Embryonic facial prominence (tissue), 1 donor: ENCODE measurements around the gene CCDC74A.
"Not testable (repeated sequence)": the region's sequence is repeated elsewhere in the genome, so short reads cannot be mapped to it uniquely, and the experiment has no call there.

ENCODE experiments used
- DNase-seq: peaks from one replicate; pipeline ENCODE4 v3.0.0-alpha.2; 2016; ENCODE audit errors: extremely low spot score

Gene CCDC74A

DNA sequence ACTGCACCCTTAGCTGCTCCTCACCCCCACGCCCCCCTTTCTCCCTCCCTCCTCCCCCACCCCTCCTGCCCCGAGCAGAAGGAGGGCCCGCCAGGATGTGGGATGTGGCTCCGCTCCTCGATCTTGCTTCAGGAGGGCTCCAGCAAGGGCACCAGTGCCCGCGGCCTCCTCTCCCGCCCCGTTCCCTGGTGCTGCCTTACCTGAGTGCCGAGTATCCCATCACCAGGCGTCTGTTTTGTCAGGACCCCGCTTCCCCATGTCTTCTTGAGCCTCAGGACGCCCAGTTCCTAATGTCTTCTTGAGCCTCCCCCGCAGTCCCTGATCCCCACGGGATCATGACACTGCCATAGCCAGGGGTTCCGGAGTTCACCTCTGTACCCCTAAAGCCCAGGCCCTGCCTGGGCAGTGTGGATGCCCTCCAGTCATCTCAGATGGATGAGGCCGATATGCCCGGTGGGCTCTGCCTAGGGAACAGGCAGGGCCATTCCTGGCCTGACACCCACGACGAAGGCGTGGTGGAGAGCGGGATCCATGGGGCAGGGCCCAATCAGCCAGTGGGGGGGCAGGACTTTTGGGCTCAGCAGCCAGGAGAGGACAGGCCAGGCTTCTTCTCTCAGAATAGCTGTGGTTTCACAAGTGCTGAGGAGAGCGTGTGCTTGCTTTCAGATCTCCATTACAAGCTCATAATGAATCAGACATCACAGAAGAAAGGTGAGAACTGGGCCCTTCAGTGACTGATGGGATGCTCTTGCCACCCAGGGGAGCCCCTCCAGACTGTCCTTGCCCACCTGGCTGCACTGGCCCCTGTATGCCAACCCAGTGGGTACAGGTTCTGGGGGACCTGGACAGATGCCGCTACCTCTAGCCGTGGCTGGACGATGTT lies 1.5 kb downstream of the CCDC74A start:
- not testable (repeated sequence) for DNase-seq

DNA sequence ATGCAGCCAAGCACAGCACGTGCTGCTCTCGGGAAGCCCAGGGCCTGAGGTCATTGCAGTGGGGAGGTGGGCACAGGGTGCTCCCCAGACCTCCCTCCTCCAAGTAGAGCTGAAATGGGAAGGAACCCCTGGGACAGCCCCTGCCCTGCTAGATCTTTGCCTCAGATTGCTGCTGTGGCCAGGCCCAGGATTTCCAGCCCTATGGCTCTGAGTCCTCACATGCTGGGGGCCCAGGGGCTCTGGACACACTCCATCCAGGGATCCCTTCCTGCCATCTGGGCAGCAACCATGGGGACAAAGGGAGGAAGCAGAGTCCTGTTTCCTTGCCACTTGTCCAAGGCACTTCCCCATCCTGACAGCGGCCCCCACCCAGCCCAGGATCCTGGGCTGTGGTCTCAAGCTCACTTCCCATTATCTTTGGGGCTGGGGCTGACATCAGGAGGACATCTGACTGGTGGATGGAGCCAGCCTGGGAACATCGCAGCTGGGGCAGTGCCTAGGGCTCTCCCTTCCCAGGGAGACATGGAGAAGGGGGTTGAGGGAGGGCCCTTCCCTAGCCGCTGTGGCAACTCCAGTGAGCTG lies 2.3 kb downstream of the CCDC74A start:
- DNase-seq: not testable (repeated sequence)

DNA sequence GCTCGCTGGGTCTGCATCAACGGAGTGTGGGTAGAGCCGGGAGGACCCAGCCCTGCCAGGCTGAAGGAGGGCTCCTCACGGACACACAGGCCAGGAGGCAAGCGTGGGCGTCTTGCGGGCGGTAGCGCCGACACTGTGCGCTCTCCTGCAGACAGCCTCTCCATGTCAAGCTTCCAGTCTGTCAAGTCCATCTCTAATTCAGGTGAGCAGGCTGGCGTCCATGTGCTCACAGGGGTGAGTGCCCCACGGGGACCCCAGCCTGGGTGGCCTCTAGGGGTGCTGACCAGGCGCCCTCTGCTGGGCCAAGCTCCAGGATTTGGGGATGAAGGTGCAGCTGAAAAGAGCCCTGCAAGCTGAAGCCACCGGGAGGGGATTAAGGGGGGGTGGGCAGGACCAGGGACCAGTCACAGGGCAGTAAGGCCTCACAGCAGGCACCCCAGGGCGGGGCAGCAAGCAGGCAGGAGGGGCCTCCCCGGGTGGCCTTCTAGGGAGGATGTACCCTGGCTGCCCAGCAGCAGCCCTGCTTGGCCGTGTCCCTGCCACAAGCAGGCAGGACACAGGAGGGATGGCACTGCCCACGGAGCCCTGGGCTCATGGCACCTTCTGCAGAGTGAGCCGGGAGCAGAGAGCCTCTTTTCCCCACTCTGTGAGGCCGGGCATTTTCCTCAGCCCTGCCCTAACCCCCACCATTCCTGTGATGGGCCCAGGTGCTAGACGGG lies 3.1 kb downstream of the CCDC74A start:
- not testable (repeated sequence) for DNase-seq

DNA sequence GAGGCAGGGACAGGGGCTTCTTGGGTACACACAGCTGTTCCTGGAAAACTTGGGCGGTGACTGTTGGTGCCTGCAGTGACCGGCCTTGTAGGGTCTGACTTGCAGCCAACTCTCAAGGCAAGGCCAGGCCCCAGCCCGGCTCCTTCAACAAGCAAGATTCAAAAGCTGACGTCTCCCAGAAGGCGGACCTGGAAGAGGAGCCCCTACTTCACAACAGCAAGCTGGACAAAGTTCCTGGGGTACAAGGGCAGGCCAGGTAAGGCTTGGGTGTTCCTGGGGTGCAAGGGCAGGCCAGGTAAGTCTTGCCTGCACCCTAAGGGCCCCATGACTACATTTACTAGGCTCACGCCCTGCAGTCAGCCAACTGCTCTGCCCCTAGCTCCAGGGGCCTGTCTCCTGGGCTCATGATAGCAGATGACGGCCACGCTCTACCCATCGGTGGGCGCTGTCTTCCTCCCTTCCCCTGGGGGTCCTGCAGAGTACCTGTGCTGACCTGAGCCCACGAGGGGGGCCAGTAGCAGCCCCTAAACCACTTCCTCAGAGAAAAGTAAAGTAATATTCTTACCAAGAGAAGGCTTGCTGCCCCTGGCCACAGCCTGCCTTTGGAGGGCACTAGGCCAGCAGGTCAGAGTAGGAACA lies 4.0 kb downstream of the CCDC74A start:
- not testable (repeated sequence) for DNase-seq

DNA sequence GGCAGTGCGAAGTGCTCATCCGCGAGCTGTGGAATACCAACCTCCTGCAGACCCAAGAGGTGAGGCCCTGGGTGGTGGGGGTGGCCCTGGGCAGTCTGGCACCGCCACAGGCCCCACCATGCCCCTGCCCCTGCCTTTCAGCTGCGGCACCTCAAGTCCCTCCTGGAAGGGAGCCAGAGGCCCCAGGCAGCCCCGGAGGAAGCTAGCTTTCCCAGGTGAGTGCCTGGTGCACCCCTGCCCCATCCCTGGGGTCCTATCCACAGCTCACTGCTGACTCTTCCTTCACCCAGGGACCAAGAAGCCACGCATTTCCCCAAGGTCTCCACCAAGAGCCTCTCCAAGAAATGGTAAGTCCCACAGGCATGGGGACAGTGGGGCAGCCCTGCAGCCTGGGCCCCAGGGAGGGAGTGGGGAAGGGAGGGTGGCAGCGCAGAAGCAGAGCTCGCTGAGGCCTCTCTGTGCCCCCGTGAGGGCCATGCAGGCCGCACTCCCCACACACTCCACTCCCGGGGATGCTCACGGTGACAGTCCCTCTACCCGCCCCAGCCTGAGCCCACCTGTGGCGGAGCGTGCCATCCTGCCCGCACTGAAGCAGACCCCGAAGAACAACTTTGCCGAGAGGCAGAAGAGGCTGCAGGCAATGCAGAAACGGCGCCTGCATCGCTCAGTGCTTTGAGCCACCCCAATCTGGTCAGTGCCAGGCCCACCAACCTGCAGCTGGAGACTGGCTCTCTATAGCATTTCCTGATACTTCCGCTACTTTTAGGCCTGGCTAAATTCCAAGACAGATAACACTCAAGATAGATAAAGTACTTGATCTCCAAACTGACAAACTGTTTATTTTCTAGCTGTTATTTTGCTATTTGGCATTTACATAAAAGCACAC lies 5.3 kb downstream of the CCDC74A start:
- not testable (repeated sequence) for DNase-seq

DNA sequence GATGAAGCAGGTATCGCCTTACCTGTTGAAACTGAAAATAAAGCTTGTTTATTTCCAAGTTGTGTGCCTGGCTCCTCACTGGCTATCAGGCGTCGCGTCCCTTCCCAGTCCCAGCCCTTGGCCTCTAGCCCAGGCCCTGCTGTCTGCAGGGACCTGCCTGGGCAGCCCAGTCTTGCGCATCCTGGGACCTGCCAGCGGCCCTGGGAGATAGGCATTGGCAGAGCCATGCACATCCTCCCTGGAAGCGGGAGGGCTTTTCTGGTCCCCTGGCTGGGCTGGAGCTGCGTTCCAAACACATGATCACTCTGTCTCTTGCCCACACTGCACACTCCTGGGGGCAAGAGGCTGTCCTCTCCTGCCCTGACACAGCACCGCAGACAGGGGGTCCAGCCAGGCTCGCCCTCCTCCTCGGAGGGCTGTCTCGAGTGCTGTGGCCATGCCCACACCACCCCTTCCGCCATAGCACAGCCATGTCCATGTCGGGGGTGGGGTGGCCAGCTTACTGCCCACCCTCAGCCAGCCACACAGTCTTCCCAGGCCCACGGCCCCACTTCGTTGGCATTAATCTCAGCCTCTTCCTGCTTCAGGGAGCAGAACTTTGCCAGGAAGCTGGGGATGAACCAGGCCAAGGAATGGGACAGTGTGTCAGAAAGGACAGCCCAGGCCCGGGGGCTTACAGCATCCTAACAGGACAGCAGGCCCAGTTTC lies 6.1 kb downstream of the CCDC74A start:
- not testable (repeated sequence) for DNase-seq

DNA sequence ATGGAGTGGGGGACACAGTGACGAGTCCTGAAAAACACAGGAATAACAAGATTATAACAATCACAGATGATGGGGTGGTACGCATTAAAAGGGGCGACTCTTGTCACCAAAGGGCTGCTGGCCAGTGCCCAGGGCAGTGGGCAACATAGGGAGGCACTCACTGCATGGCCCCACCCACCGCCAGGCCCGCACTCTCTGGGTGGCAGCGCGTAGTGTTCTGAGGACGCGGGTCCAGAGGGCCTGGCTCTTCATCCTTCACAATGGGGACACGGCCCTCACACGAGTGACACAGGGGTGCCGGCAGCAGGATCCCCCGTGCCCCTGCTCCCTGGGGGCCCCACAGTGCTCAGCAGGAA lies 6.6 kb downstream of the CCDC74A start:
- DNase-seq: not testable (repeated sequence)

DNA sequence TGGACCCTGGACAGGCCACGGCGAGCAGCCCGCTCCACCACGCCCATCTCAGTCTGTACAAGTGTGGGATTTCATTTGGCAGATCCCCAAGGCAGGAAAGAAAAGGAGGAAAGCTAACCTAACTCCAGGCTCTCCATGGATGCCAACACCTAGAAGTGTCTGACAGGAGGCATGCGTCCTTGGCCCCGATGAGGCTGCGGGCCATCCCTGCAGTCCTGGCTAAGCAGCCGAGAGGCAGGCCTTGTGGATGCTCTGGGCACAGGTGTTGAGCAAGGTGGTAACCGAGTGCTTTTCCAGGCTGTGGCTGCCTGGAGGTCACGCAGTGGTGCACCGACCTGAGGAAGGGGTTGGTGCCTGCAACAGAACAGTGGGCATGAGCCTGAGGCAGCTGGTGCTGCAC lies 7.3 kb downstream of the CCDC74A start:
- not testable (repeated sequence) for DNase-seq

DNA sequence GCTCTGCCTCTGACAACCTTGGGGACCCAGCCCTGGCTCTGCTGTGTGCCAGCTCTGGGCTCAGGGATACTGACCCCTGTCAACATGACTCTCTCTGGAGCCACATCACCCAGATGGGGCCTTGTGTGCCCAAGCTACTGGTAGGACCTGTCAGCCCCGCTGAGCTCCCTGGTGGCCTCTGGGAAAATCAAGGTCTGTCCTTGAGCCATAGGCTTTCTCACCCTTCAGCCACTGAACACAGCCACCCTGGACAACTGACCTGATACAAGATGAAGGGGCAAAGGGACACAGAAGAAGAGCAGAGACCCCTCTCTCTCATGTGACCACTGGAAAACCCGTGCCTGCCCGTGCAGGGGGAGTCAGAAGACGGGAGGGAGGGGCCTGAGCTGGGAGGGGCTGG lies 7.8 kb downstream of the CCDC74A start:
- no peak for DNase-seq

DNA sequence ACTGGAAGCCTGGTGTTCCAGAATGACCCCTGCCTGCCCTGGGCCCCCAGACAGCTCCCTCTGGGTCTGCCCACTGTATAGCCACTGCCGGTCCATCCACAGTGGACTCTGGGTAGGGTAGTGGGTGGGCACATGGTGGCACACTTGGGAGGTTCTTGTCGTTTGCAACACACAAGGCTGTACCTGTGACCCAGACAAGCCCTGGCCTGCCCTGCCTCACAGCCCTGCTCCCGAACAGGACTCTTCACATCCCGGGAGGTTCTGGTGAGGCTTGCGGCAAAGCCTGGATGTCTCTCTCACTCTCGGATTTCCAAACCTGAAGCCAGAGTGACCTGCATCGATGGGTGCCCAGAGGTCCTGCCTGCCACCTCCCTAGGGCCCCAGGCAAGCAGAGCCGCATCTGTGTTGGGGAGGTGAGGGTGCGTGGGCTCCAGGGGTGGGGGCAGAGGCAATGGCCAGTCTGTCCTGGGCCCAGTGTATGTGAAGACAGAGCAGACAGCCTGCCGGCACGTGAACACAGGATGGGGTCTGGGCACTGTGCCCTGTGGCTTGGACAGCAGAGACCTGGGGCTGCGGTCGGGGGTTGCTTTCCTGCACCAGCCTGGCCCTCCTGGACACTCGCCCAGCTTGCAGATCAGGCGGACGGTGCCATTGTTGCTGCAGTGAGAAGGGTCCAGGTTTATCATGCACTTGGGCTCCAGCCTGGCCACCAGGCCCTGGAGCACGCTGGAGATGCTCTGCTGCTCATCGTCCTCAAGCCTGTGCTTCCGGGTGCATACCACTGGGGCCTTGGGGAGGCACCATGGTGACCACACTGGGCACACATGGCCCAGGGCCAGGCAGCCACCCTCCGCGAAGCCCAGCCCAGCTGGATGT lies 8.5 kb downstream of the CCDC74A start:
- not testable (repeated sequence) for DNase-seq

DNA sequence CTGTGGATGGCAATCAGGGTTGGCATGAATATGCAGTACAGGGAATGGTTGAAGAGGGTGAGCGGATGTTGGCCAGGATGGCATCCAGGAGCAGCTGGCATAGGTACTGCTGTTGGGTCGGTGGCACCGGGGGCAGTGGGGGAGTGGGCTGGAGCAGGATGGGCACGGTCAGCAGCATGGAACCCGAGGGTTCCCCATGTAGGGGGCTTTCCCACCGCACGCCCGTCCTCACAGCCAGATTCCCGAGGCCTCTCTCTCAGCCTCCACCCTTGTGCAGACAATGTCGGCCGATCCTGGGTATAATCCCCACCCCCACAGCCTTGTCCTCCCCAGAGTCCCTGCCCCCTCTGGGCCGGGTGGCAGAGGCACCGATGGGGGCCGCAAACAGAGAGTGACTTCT lies 9.2 kb downstream of the CCDC74A start:
- DNase-seq: not testable (repeated sequence)

DNA sequence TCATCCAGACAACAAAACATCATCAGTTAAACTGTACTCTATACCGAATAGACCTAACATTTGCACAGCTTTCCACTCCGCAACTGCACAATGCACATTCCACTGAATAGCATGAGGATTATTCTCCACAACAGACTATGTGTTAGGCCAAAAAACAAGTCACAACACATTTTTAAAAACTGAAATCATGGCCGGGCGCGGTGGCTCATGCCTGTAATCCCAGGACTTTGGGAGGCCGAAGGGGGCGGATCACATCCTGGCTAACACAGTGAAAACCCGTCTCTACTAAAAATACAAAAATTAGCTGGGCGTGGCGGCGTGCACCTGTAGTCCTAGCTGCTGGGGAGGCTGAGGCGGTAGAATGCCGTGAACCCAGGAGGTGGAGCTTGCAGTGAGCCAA lies 11.2 kb downstream of the CCDC74A start:
- DNase-seq: not testable (repeated sequence)

DNA sequence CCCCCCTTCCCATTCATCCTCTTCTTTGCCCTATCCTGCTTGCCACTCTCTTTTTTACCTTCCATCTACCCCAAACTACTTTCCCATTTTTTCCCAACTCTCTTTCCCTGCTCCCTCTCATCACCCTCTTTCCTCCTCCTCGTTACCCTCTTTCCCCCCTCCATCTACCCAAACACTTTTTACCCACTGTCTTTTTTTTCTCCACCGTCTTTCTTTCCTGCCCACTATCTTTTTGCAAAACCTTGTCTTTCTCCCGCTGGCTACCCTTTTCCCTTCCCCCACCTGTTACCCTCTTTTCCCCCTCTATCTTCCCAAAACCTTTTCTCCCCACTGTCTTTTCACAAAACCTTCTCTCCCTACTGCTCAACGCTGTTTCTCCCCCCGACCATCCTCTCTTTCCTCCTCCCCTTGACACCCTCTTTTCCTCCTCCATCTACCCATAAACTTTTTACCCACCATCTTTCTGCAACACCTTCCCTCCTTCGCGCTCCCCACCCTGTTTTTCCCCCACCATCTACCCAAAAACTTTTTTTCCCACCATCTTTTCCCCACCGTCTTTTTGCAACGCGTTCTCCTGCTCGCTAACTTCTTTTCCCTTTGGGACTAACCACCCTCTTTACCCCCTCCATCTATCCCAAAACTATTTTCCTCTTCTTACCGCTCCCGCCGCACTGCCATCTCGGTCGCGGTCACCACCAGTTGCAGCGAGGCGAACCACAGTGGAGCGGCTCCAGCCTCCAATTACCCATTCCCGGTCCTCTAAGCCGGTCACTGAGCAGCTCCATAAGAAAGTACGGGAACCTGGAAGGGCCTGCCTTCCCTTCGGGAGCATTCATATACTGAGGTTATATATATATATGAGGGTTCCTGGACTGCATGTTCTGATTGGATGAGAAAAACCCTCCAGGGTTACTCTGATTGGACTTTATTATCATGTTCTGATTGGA lies 15.0 kb downstream of the CCDC74A start:
- DNase-seq: no peak

DNA sequence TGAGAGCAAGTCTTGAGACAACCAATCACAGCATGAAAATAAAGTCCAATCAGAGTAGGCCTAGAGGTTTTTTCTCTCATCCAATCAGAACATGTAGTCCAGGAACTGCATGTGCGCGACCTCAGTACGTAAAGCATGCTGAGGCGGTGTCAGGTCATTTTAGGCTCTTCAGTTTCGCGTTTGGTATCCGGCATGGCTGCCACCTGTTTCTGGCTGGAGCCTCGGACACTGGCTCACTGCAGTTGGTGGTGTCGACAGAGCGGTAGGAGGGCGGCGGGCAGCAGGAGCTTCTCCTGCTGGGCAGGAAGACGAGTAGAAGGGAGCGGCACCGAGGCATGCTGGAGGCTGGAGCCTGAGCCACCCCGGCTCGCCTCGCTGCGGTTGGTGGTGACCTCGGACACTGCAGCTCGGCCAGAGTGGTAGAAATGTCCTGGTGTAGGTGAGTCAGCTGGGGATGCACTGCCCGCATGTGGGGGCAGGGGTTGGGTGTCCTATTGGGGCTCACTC lies 15.8 kb downstream of the CCDC74A start:
- DNase-seq: no peak

DNA sequence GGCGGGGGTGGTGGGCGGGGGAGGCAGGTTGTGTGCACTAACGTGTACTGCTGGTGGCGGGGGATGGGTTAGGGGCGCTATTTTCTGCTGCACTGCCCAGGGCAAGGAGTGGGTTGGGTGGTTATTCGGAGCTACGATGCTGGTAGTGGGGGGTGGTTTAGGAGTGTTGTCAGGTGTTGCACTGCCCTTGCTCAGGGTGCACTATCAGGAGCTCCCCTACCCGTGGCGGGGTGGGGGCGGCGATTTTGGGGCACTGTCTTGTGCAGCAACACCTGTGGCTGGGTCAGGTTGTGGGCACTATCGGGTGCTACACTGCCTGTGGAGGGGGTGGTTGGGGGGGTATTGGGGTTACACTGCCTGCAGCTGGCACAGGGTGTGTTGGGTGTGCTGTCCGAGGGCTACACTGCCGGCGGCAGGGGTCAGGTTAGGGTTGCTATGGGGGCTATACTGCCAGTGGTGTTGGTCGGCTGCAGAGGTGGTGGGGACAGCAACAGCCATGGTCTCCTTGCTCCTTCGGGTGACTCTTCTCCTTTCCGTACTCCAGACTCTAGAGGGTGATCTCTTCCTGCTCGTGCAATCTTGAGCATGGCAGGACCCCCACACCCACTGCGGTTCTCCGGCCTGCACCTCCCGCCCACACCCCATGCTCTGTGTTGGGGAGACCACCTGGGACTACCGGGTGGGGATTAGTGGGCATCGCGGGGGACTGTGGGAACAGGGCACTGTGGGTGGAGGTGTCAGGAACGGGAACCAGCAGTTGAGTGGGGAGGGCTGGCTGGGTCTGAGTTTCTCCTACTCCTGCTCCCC lies 16.5 kb downstream of the CCDC74A start:
- DNase-seq: not testable (repeated sequence)

DNA sequence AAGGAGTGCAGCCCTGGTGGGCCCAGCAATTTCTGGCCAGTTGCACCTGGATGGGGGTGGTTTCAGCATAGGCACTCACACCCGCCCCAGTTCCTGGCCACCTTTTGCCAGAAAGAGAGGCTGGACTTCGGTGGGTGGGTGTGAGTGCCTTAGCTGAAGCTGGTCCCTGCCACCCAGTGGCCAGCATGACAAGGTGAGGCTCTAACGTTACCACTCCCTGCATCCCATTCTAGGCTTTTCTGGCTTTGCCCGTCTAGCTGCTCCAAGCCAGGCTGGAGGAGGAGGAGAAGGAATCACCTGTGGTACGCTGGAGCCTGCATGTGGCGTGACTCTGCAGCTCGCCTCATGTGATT lies 17.1 kb downstream of the CCDC74A start:
- not testable (repeated sequence) for DNase-seq

DNA sequence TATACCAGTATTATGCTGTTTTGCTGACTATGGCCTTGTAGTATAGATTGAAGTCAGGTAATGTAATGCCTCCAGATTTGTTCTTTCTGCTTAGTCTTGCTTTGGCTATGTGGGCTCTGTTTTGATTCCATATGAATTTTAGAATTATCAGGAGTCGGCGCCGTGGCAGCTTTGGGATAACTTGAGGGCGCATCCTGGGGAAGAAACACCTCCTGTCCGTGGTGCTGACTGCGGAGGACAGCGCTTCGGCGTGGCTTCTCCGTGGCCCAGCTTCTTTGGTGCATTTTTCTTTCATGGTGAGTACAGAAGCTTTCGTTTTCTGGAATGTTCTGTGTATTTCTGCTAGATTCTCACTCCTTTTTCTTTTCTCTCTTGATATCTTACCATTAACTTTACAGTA lies 25.2 kb downstream of the CCDC74A start:
- DNase-seq: no peak
